Fibroblast of villous mesenchyme (primary cell): ENCODE measurements around the gene TDP1. TPM values are rescaled to one million over a fixed set of nuclear protein-coding genes. Genes with fewer than 3 reads are reported as not detected.

ENCODE experiments used
- DNase-seq: peaks from one replicate; pipeline ENCODE4 v3.0.0-alpha.2; 2010; ENCODE audit warnings: low read depth
- H3K4me3 ChIP-seq: 2 replicates; pipeline ENCODE4 v1.5.1; 2011; ENCODE audit warnings: low read depth, mild to moderate bottlenecking, low read length
- total RNA-seq: library from RNA; depleted of rRNA; stranded (reverse); fragments of >200 nt; gene quantifications from 2 replicates; pipeline ENCODE4 v1.2.3, GENCODE V29; 2012
- TF ChIP-seq, protein P1 (sequence below): IDR thresholded peaks from 2 replicates; pipeline ENCODE4 v1.5.1; 2012; ENCODE audit warnings: low read depth, mild to moderate bottlenecking, low read length; ENCODE audit not compliant: insufficient read depth

Gene TDP1
- total RNA-seq, result 17.4 and 24.2 TPM in 2 replicates

DNA sequence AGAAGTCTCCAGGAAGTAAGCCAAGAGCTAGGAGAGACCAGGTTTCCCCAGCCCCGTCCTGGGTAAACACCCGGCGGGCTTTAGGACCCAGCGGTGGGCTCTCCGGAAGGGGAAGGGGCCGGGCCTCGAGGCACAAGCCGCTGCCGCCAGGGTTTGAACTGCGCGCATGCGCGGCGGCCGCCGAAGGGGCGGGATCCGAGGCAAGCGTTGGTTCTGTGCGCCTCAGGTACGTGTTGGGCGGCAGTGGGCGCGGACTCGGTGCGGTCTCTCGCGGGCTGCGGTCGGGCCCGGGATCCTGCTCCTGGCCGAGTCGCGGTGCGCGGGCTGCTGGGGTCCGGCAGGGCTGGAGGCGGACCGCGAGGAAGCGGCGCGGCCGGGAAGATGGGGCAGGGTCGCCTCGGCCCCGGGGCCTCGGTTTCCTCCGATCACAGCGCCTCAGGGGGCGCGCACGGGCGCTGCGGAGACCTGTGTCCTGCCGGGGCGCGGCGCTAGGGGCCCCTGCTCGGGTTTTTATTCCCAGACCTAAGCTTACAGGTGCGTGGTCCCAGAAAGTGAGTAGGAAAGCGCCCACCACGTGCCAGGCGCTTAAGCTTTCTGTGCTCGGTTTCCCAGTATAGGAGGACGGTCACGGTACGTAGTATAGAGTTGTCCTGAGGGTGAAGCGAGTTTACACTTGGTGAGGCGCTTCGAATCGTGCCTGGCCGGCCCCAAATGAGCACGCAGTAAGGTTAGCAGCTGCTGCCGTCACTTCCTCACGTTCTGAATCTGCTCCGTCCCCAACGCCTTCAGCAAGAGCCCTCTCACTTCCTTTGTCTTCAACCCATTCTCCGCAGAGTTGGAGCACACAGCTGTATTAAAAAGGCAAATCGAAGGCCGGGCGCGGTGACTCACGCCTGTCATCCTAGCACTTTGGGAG, at the start of gene TDP1:
TDP1 (plus strand) TSS at position 183 of the 916 bp plus-strand sequence. CDS start 7,188 bp downstream, outside the sequence.
- DNase-seq, result peak; percentile 96
- H3K4me3 ChIP-seq, result peak within 1 kb of the TSS; percentile 84
- TF ChIP-seq, protein P1, sequence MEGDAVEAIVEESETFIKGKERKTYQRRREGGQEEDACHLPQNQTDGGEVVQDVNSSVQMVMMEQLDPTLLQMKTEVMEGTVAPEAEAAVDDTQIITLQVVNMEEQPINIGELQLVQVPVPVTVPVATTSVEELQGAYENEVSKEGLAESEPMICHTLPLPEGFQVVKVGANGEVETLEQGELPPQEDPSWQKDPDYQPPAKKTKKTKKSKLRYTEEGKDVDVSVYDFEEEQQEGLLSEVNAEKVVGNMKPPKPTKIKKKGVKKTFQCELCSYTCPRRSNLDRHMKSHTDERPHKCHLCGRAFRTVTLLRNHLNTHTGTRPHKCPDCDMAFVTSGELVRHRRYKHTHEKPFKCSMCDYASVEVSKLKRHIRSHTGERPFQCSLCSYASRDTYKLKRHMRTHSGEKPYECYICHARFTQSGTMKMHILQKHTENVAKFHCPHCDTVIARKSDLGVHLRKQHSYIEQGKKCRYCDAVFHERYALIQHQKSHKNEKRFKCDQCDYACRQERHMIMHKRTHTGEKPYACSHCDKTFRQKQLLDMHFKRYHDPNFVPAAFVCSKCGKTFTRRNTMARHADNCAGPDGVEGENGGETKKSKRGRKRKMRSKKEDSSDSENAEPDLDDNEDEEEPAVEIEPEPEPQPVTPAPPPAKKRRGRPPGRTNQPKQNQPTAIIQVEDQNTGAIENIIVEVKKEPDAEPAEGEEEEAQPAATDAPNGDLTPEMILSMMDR, result no peak

DNA sequence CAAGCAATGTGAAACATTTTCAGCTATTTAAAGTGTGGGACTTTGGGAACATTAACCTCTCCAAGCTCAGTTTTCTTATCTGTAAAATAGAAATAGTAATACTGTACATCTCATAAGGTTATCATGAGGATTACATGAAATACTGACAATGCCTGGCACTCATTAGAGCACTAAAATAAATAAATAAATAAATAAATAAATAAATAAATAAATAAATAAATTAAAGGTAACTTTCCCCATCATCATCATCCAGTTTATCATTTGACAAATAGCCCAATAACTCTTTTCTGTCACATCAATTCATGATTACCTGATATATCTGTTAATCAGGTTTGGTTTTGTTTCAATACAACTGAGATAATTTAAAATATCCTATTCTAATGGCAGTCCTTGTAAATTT, 49.7 kb upstream of the TDP1 start:
- TF ChIP-seq, protein P1, result no peak
- DNase-seq, result no peak
- H3K4me3 ChIP-seq, result no peak overlapping the region

DNA sequence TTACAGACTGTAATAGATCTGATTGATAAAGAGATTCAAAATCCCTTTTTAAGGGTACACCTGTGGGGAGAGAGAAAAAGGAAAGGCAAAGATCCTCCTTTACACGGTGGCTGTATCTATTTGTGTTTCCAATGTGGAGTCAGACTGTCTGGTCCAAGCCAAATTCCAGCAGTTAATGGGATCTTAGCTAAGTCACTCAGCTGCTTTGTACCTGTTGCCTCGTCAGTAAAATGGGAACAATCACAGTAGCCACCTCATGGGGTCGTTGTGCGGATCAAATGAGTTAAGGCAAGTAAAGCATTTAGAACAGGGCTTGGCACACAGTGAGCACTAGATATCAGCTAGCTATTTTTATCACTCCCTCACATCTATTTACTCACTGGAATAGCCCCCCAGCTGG, 48.1 kb upstream of the TDP1 start:
- H3K4me3 ChIP-seq, result no peak overlapping the region
- DNase-seq, result no peak
- TF ChIP-seq, protein P1, result no peak

DNA sequence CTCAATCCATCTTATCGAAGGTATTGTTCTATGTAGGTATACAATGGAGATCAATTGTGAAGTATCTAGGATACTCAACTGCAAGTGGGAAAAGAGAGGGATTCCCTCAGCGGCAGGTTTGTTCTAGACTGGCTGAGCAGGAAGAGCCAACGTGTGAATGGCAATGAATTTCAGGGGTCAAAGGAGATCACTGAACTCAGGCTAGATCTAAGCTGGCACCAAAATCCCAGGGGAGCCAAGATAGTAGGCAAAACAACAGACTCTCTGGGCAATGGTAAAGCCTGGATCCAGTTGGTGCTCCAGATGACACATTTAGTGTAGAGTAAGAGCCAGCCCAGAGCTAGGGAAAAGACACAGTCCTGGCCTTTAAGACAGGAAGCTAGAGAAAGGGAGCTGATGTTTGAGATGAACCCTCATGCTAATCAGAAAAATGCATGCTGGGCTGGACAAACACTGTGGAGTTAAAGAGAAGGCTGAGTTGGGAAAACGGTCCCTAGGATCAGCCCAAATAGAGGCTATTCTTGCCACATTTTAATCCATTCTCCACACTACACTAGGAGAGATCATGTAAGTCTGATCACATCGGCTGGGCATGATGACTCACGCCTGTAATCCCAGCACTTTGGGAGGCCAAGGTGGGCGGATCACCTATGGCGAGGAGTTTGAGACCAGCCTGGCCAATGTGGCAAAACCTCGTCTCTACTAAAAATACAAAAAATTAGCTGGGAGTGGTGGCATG, 46.8 kb upstream of the TDP1 start:
- TF ChIP-seq, protein P1, result no peak
- H3K4me3 ChIP-seq, result no peak overlapping the region
- no peak for DNase-seq

DNA sequence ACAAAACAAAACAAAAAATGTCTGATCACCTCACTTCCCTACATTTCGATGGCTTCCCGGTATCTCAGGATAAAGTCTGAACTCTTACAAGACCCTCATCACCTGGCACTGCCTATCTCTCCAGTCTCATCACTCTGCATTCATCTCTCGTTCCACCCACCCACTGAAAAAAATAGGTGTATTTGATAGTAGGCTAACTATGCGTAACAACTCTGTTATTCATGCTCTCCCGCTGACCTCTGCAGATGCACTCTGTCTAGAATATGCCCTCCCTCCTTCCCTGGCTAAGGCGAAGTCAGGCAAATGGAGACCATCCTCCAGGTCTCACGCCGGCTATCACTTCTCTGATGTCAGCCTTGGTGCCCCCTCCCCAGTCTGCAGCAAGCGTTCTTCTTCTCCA, 46.1 kb upstream of the TDP1 start:
- DNase-seq, result no peak
- no peak overlapping the region for H3K4me3 ChIP-seq
- TF ChIP-seq, protein P1, result no peak

DNA sequence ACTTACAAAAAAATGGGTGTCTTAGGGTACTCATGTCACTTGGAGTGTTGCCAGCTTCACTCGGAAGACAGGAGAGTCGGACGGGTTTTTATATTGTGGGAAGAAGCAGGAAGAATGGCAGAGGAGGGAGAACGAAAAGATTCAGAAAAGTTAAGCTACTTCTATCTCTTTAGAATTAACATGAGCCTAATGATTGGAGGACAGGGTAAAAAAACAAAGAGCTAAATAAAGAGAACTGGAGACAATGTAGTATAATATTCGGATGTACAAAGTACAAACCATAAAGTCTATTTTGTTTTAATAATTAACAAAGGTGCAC, 45.1 kb upstream of the TDP1 start:
- no peak overlapping the region for H3K4me3 ChIP-seq
- TF ChIP-seq, protein P1, result no peak
- no peak for DNase-seq
